Hepatocyte (in vitro differentiated cells): ENCODE data around the gene OBSL1. TPM values are rescaled to one million over a fixed set of nuclear protein-coding genes. Genes with fewer than 3 reads are reported as not detected.

Source experiments
- DNase-seq: peaks from one replicate; pipeline ENCODE4 v3.0.0-alpha.2; 2016; ENCODE audit warnings: low spot score
- H2AFZ ChIP-seq: fragments of 200-600 bp; sonication (generic); 2 replicates; pipeline ENCODE4 v1.6.0; 2016; ENCODE audit warnings: antibody characterized with exemption, mild to moderate bottlenecking
- H3K27ac ChIP-seq: fragments of 200-600 bp; sonication (generic); 2 replicates; pipeline ENCODE4 v1.5.1; 2016; ENCODE audit warnings: mild to moderate bottlenecking
- H3K27me3 ChIP-seq: fragments of 200-600 bp; sonication (generic); 2 replicates; pipeline ENCODE4 v1.6.1; 2016
- H3K36me3 ChIP-seq: fragments of 200-600 bp; sonication (generic); replicated peaks from 2 replicates; pipeline ENCODE4 v1.5.1; 2016; ENCODE audit warnings: low read depth; ENCODE audit not compliant: insufficient read depth
- H3K4me1 ChIP-seq: fragments of 200-600 bp; sonication (generic); 2 replicates; pipeline ENCODE4 v1.5.1; 2016; ENCODE audit warnings: mild to moderate bottlenecking, moderate library complexity; ENCODE audit not compliant: insufficient read depth
- H3K4me2 ChIP-seq: fragments of 200-600 bp; sonication (generic); 2 replicates; pipeline ENCODE4 v1.6.0; 2016
- H3K4me3 ChIP-seq: fragments of 200-600 bp; sonication (generic); 2 replicates; pipeline ENCODE4 v1.5.1; 2016; ENCODE audit warnings: mild to moderate bottlenecking
- H3K79me2 ChIP-seq: fragments of 200-600 bp; sonication (generic); 2 replicates; pipeline ENCODE4 v1.6.0; 2017; ENCODE audit warnings: mild to moderate bottlenecking
- H3K9me2 ChIP-seq: fragments of 200-600 bp; sonication (generic); replicated peaks from 2 replicates; pipeline ENCODE4 v1.6.0; 2017; ENCODE audit warnings: mild to moderate bottlenecking; ENCODE audit not compliant: insufficient read depth
- H3K9me3 ChIP-seq: fragments of 200-600 bp; sonication (generic); 2 replicates; pipeline ENCODE4 v1.5.1; 2016; ENCODE audit warnings: low read depth, mild to moderate bottlenecking
- H4K20me1 ChIP-seq: fragments of 200-600 bp; sonication (generic); 2 replicates; pipeline ENCODE4 v1.6.0; 2016; ENCODE audit warnings: mild to moderate bottlenecking; ENCODE audit not compliant: insufficient read depth, poor library complexity, severe bottlenecking
- EZH2 ChIP-seq: fragments of 200-600 bp; sonication (generic); IDR thresholded peaks from 2 replicates; pipeline ENCODE4 v1.6.1; 2016; ENCODE audit warnings: antibody characterized with exemption, mild to moderate bottlenecking, borderline replicate concordance
- EZH2phosphoT487 ChIP-seq: fragments of 200-600 bp; sonication (generic); IDR thresholded peaks from one replicate; pipeline ENCODE4 v1.6.1; 2018; ENCODE audit warnings: antibody characterized with exemption, mild to moderate bottlenecking, low read depth, moderate library complexity; ENCODE audit not compliant: unreplicated experiment, severe bottlenecking
- WGBS: methylation state at CpG from one replicate; pipeline ENCODE4 v1.1.6; 2016; ENCODE audit warnings: low lambda C conversion rate; ENCODE audit errors: missing lambda C conversion rate; 5-methylcytosine and 5-hydroxymethylcytosine counted together
- polyA plus RNA-seq: library from polyadenylated mRNA; unstranded; fragments of >200 nt; fragmentation: Nextera tagmentation; extraction: Ambion mirVana; gene quantifications from 2 replicates; pipeline ENCODE4 v1.2.1, GENCODE V29; 2016
- total RNA-seq: library from RNA; depleted of rRNA; stranded (reverse); fragments of >200 nt; gene quantifications from 2 replicates; pipeline ENCODE4 v1.2.3, GENCODE V29; 2014
- TF ChIP-seq, protein P1 (sequence below): fragments of 200-600 bp; sonication (generic); IDR thresholded peaks from 2 replicates; pipeline ENCODE4 v1.5.1; 2016; ENCODE audit warnings: antibody characterized with exemption, mild to moderate bottlenecking; ENCODE audit not compliant: poor library complexity

The OBSL1 gene
- total and polyA plus RNA-seq, 2 experiments from 2014 or later, result 61.0 to 84.6 TPM

DNA sequence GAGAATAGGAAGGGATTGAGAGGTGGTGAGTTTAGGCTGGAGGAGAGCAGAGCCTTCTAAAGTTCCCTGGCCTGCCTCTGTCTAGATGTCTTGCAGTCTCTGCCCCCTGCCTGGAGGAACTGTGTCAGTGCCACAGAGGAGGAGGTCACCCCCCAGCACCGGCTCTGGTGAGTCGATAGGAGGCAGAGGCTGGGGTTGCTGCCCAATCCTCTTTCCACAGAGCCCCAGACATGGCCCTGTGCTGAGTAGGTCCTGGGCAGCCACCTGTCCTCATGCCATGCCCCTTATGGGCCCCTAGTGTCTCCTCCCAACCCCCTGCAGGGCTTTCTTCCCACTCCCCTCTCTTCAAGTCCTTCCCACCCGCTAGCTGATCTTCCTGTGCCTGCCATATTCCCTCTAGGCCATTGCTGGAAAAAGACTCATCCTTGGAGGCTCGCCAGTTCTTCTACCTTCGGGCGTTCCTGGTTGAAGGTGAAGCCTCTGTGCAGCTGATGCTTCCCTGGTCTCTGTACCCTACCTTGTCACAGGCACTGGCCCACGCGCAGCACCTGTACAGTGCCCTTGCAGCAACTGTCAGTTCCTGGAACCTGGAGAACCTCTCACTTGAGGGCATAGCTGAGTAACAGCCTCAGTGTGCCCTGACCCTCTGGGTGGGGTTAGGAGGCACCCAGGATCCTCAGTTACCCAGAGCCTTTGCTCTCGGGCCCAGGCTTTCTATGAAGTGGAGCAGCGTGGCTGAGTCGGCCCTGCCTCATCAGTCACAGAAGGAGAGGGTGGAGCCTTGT, 42.9 kb upstream of the OBSL1 start:
- no peak overlapping the region for H3K27ac ChIP-seq
- H3K9me2 ChIP-seq, result no peaks in the 10 kb centered on the region

DNA sequence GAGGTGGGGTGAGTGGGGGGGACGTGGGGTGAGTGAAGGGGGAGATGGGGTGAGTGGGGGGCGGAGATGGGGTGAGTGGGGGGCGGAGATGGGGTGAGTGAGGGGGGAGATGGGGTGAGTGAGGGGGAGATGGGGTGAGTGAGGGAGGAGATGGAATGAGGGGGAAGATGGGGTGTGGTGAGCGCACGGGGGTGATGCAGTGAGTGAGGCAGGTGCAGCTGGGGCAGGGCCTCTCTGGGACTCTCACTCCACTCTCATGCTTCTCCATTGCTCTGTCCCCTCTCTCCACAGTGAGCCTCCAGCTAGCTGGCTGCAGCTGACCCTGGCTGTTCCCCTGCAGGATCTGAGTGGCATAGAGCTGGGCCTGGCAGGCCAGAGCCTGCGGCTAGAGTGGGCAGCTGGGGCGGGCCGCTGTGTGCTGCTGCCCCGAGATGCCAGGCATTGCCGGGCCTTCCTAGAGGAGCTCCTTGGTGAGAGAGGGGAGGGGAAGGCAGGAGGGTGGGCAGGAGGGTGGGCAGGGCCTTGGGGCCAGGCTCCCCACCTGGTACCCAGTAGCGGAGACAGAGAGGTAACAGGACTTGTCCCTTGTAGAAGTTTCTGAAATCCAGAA, 42.2 kb upstream of the OBSL1 start:
- Histone ChIP-seq H3K9me2 (no peaks in the 10 kb centered on the region), H3K27me3 (no peaks in the 10 kb centered on the region)

More for the DNA sequence above, 42.9 kb upstream of the OBSL1 start:
- Histone ChIP-seq H3K4me2 (no peak overlapping the region), H3K36me3 (no peaks in the 10 kb centered on the region), H3K79me2 (no peaks in the 10 kb centered on the region), H4K20me1 (no peaks in the 10 kb centered on the region), H3K4me3 (no peak overlapping the region), H3K9me3 (no peaks in the 10 kb centered on the region), H2AFZ (no peak overlapping the region), H3K27me3 (no peaks in the 10 kb centered on the region), H3K4me1 (no peaks in the 10 kb centered on the region)
- TF ChIP-seq EZH2 (no peak), EZH2phosphoT487 (no peak)
- TF ChIP-seq, protein P1, sequence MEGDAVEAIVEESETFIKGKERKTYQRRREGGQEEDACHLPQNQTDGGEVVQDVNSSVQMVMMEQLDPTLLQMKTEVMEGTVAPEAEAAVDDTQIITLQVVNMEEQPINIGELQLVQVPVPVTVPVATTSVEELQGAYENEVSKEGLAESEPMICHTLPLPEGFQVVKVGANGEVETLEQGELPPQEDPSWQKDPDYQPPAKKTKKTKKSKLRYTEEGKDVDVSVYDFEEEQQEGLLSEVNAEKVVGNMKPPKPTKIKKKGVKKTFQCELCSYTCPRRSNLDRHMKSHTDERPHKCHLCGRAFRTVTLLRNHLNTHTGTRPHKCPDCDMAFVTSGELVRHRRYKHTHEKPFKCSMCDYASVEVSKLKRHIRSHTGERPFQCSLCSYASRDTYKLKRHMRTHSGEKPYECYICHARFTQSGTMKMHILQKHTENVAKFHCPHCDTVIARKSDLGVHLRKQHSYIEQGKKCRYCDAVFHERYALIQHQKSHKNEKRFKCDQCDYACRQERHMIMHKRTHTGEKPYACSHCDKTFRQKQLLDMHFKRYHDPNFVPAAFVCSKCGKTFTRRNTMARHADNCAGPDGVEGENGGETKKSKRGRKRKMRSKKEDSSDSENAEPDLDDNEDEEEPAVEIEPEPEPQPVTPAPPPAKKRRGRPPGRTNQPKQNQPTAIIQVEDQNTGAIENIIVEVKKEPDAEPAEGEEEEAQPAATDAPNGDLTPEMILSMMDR, result no peak
- no peak for DNase-seq
- 95% methylated on average over 11 of the region's 11 CpGs for WGBS

DNA sequence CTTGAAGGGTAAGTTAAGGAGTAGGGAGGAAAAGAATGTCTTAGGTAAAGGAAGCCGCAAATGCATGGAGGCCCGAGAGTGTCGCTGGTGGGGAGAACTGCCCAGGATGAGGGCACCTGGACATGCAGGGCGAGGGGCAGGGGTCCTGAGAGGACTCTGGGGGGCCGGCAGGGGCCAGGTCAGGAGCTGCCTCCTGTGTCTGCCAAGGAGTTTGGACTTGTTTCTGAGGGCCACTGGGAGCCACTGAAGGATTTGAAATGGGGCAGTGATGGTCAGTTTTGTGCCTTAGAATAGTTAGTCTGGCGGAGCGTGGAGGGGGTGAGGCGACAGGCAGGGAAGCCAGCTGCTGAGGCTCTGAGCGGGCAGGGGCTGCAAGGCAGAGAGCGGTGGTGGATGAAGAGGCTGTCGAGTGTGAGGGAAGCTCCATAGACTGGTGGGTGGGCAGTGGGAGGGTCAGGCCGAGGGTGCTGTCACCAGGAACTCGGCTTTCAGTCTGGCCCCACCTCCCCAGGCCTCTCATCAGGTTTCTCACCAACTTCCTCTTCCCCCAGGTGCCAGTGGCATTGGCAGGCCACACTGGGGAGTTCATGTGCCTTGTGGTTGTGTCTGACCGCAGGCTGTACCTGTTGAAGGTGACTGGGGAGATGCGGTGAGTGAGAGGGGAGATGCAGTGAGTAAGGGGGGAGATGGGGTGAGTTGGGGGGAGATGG, 41.4 kb upstream of the OBSL1 start:
- TF ChIP-seq EZH2, result no peak
- H3K36me3 ChIP-seq, result no peaks in the 10 kb centered on the region
- WGBS, result 91% methylated on average over 15 of the region's 15 CpGs

More for the DNA sequence above, 42.2 kb upstream of the OBSL1 start:
- WGBS, result 93% methylated on average over 5 of the region's 11 CpGs
- H2AFZ ChIP-seq, result no peak overlapping the region
- no peaks in the 10 kb centered on the region for H4K20me1 ChIP-seq
- no peaks in the 10 kb centered on the region for H3K79me2 ChIP-seq
- H3K4me3 ChIP-seq, result no peak overlapping the region
- H3K9me3 ChIP-seq, result no peaks in the 10 kb centered on the region
- DNase-seq, result no peak
- H3K4me2 ChIP-seq, result no peak overlapping the region
- no peaks in the 10 kb centered on the region for H3K36me3 ChIP-seq
- TF ChIP-seq EZH2 (no peak), EZH2phosphoT487 (no peak)
- TF ChIP-seq, protein P1, result no peak
- H3K4me1 ChIP-seq, result no peaks in the 10 kb centered on the region
- H3K27ac ChIP-seq, result no peak overlapping the region

More for the DNA sequence above, 41.4 kb upstream of the OBSL1 start:
- Histone ChIP-seq H4K20me1 (no peaks in the 10 kb centered on the region), H3K9me3 (no peaks in the 10 kb centered on the region), H3K79me2 (no peaks in the 10 kb centered on the region), H3K27me3 (no peaks in the 10 kb centered on the region), H3K4me1 (no peaks in the 10 kb centered on the region), H2AFZ (no peak overlapping the region), H3K27ac (no peak overlapping the region), H3K4me2 (no peak overlapping the region), H3K9me2 (no peaks in the 10 kb centered on the region), H3K4me3 (no peak overlapping the region)
- no peak for DNase-seq
